HepG2 (cell line): ENCODE measurements around the gene OR10G8. TPM values are rescaled to one million over a fixed set of nuclear protein-coding genes. Genes with fewer than 3 reads are reported as not detected.
A peak's percentile ranks its signal among the peaks of the same experiment; 100 is the strongest.

Experiments used
- ATF7 ChIP-seq, 2 experiments: fragments of 450-650 bp in 1 of 2; sonication (generic) in 1 of 2; formaldehyde crosslinking in 1 of 2; IDR thresholded peaks; 2 replicates each; pipeline versions ENCODE4 v1.4.0 to v1.6.1; 2016 to 2020; ENCODE audit warnings: antibody characterized with exemption in 1 of 2, mild to moderate bottlenecking in 1 of 2, missing genetic modification reagents in 1 of 2
- CTCF ChIP-seq: sonication (generic); formaldehyde crosslinking; IDR thresholded peaks from 2 replicates; pipeline ENCODE4 v1.5.0; 2020; ENCODE audit warnings: mild to moderate bottlenecking, missing genetic modification reagents, moderate library complexity
- DNMT3B ChIP-seq: conservative IDR thresholded peaks from 2 replicates; pipeline ENCODE4 v1.6.1; 2016; ENCODE audit warnings: missing biosample characterization, control low read depth
- EHMT2 ChIP-seq: fragments of 200-600 bp; sonication (generic); IDR thresholded peaks from 2 replicates; pipeline ENCODE4 v1.7.0; 2017; ENCODE audit warnings: antibody characterized with exemption, low read depth, low read length, borderline replicate concordance
- FOXM1 ChIP-seq: sonication (generic); formaldehyde crosslinking; IDR thresholded peaks from 2 replicates; pipeline ENCODE4 v1.5.0; 2020; ENCODE audit warnings: missing genetic modification reagents
- HDAC6 ChIP-seq: fragments of 200-600 bp; sonication (generic); IDR thresholded peaks from 2 replicates; pipeline ENCODE4 v1.7.0; 2017; ENCODE audit warnings: mild to moderate bottlenecking, antibody characterized with exemption, low read length, low read depth
- HES4 ChIP-seq: sonication (generic); formaldehyde crosslinking; IDR thresholded peaks from 2 replicates; pipeline ENCODE4 v1.9.0; 2021; ENCODE audit warnings: mild to moderate bottlenecking, missing genetic modification reagents, borderline replicate concordance
- ISL2 ChIP-seq: sonication (generic); formaldehyde crosslinking; IDR thresholded peaks from 2 replicates; pipeline ENCODE4 v1.5.0; 2020; ENCODE audit warnings: missing genetic modification reagents
- KDM2A ChIP-seq: sonication (generic); formaldehyde crosslinking; IDR thresholded peaks from 2 replicates; pipeline ENCODE4 v1.4.0; 2020; ENCODE audit warnings: low read depth, missing genetic modification reagents, borderline replicate concordance
- LCORL ChIP-seq, 2 experiments: fragments of 450-650 bp in 1 of 2; sonication (generic) in 1 of 2; formaldehyde crosslinking in 1 of 2; IDR thresholded peaks; 2 replicates each; pipeline versions ENCODE4 v1.5.0 to v1.6.1; 2017 to 2020; ENCODE audit warnings: antibody characterized with exemption in 1 of 2, missing genetic modification reagents in 1 of 2
- MATR3 ChIP-seq: sonication (generic); formaldehyde crosslinking; IDR thresholded peaks from 2 replicates; pipeline ENCODE4 v1.4.0; 2020; ENCODE audit warnings: missing genetic modification reagents
- MTA1 ChIP-seq: sonication (generic); formaldehyde crosslinking; IDR thresholded peaks from 2 replicates; pipeline ENCODE4 v1.4.0; 2020; ENCODE audit warnings: missing genetic modification reagents, mild to moderate bottlenecking, borderline replicate concordance
- MTERF4 ChIP-seq: sonication (generic); formaldehyde crosslinking; IDR thresholded peaks from 2 replicates; pipeline ENCODE4 v1.8.0; 2023; ENCODE audit warnings: mild to moderate bottlenecking, missing genetic modification reagents
- PAX8 ChIP-seq: sonication (generic); formaldehyde crosslinking; IDR thresholded peaks from 2 replicates; pipeline ENCODE4 v1.8.0; 2022; ENCODE audit warnings: mild to moderate bottlenecking, missing genetic modification reagents, borderline replicate concordance
- RFXAP ChIP-seq: sonication (generic); formaldehyde crosslinking; IDR thresholded peaks from 2 replicates; pipeline ENCODE4 v1.4.0; 2020; ENCODE audit warnings: missing genetic modification reagents, borderline replicate concordance
- SIX1 ChIP-seq: sonication (generic); formaldehyde crosslinking; IDR thresholded peaks from 2 replicates; pipeline ENCODE4 v1.4.0; 2020; ENCODE audit warnings: missing genetic modification reagents, borderline replicate concordance
- SP5 ChIP-seq: IDR thresholded peaks from 2 replicates; pipeline ENCODE4 v1.6.1; 2016; ENCODE audit warnings: low read depth, borderline replicate concordance
- STAG1 ChIP-seq: sonication (generic); formaldehyde crosslinking; IDR thresholded peaks from 2 replicates; pipeline ENCODE4 v1.4.0; 2020; ENCODE audit warnings: missing genetic modification reagents
- TEF ChIP-seq: sonication (generic); formaldehyde crosslinking; IDR thresholded peaks from 2 replicates; pipeline ENCODE4 v1.5.0; 2020; ENCODE audit warnings: missing genetic modification reagents
- TFE3 ChIP-seq: IDR thresholded peaks from 2 replicates; pipeline ENCODE4 v1.6.1; 2016
- ZNF138 ChIP-seq: sonication (generic); formaldehyde crosslinking; IDR thresholded peaks from 2 replicates; pipeline ENCODE4 v1.5.0; 2020; ENCODE audit warnings: mild to moderate bottlenecking, low read depth, missing genetic modification reagents
- ZNF607 ChIP-seq: sonication (generic); formaldehyde crosslinking; IDR thresholded peaks from 2 replicates; pipeline ENCODE4 v1.5.1; 2020; ENCODE audit warnings: missing genetic modification reagents, mild to moderate bottlenecking, borderline replicate concordance
- ZNF672 ChIP-seq: sonication (generic); formaldehyde crosslinking; IDR thresholded peaks from 2 replicates; pipeline ENCODE4 v1.8.1; 2022; ENCODE audit warnings: missing genetic modification reagents
- ZNF709 ChIP-seq: sonication (generic); formaldehyde crosslinking; IDR thresholded peaks from 2 replicates; pipeline ENCODE4 v1.5.0; 2020; ENCODE audit warnings: mild to moderate bottlenecking, missing genetic modification reagents
- ZNF780A ChIP-seq: sonication (generic); formaldehyde crosslinking; IDR thresholded peaks from 2 replicates; pipeline ENCODE4 v1.8.0; 2022; ENCODE audit warnings: mild to moderate bottlenecking, missing genetic modification reagents, moderate library complexity
- polyA plus RNA-seq, 8 experiments: library from polyadenylated mRNA; depleted of rRNA in 3 of 8; stranded (reverse) in 7 of 8; unstranded in 1 of 8; fragments of >200 nt; fragmentation: Illumina TruSeq in 4 of 8; extraction: Trizol in 4 of 8; gene quantifications; 2 replicates each; pipeline versions ENCODE4 v1.2.1 to v1.2.3, GENCODE V29; 2011 to 2016; ENCODE audit warnings: low read depth in 4 of 8, missing spikeins in 1 of 8, mixed read lengths in 1 of 8; ENCODE audit not compliant: insufficient read depth in 1 of 8
- total RNA-seq, 5 experiments: library from RNA; depleted of rRNA; stranded (reverse); fragments of >200 nt; fragmentation: Illumina TruSeq; extraction: Trizol; gene quantifications; 2 replicates each; pipeline ENCODE4 v1.2.3, GENCODE V29; 2016; ENCODE audit warnings: low read depth in 1 of 5

The OR10G8 gene
- total and polyA plus RNA-seq, 2 of the 13 experiments (the other 11 are each of a cell fraction or from before 2014, with no cell fraction given): not detected

- TF ChIP-seq LCORL (IDR thresholded peaks at IDR 0.05) (no peak), LCORL (CRISPR knock-in tag; IDR thresholded peaks at IDR 0.05) (no peak), ATF7 (IDR thresholded peaks at IDR 0.05) (no peak), ATF7 (CRISPR knock-in tag; IDR thresholded peaks at IDR 0.05) (no peak), ZNF672 (no peak), MTERF4 (CRISPR knock-in tag) (no peak), ZNF138 (CRISPR knock-in tag) (no peak), MTA1 (no peak), PAX8 (CRISPR knock-in tag) (no peak), HES4 (CRISPR knock-in tag) (no peak), EHMT2 (no peak), MATR3 (CRISPR knock-in tag) (no peak), KDM2A (peak; percentile 48; the same call in 1 of the 2 replicates), SP5 (0 out of 2 replicates have a peak, but pooled peaks have one; percentile 21), TEF (CRISPR knock-in tag) (no peak), ZNF607 (CRISPR knock-in tag) (no peak), ZNF780A (CRISPR knock-in tag) (no peak), DNMT3B (CRISPR knock-in tag) (no peak), RFXAP (CRISPR knock-in tag) (no peak), FOXM1 (CRISPR knock-in tag) (no peak), SIX1 (CRISPR knock-in tag) (no peak), CTCF (CRISPR knock-in tag) (peak; percentile 80), ZNF709 (CRISPR knock-in tag) (no peak), HDAC6 (no peak), TFE3 (no peak), STAG1 (CRISPR knock-in tag) (peak; percentile 62), ISL2 (no peak)
These were observed 43.1 kb downstream of the OR10G8 start (continued) for GRCh38 chr11:124069429-124070401.
